ENCODE results near the gene IFNA10. TPM values are rescaled to one million over a fixed set of nuclear protein-coding genes. Genes with fewer than 3 reads are reported as not detected.
"Not testable (repeated sequence)": the region's sequence is repeated elsewhere in the genome, so short reads cannot be mapped to it uniquely, and the experiment has no call there.

Gene IFNA10
- total RNA-seq, 6 experiments from 2014 or later: not detected

GRCh38 chr9:21213411-21214326, 6.7 kb upstream of the IFNA10 start:
- H3K4me3 Mint-ChIP-seq: 0 out of 2 replicates have a peak overlapping the region, but pooled peaks have one; percentile 1
- TF ChIP-seq, protein P1, sequence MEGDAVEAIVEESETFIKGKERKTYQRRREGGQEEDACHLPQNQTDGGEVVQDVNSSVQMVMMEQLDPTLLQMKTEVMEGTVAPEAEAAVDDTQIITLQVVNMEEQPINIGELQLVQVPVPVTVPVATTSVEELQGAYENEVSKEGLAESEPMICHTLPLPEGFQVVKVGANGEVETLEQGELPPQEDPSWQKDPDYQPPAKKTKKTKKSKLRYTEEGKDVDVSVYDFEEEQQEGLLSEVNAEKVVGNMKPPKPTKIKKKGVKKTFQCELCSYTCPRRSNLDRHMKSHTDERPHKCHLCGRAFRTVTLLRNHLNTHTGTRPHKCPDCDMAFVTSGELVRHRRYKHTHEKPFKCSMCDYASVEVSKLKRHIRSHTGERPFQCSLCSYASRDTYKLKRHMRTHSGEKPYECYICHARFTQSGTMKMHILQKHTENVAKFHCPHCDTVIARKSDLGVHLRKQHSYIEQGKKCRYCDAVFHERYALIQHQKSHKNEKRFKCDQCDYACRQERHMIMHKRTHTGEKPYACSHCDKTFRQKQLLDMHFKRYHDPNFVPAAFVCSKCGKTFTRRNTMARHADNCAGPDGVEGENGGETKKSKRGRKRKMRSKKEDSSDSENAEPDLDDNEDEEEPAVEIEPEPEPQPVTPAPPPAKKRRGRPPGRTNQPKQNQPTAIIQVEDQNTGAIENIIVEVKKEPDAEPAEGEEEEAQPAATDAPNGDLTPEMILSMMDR (IDR thresholded peaks at IDR 0.05): peak; percentile 56
- DNase-seq; H3K27ac Mint-ChIP-seq; H3K36me3 Mint-ChIP-seq (ENCODE audit: low read depth); H3K9me3 Mint-ChIP-seq; H3K4me1 Mint-ChIP-seq (ENCODE audit: low read depth): not testable (repeated sequence)
- peaks cover 23% of the 10 kb centered on the region for H3K27me3 Mint-ChIP-seq (ENCODE audit: insufficient read depth)

GRCh38 chr9:21212160-21212559, 5.2 kb upstream of the IFNA10 start:
- peaks cover 23% of the 10 kb centered on the region for H3K27me3 Mint-ChIP-seq (ENCODE audit: insufficient read depth)
- H3K9me3 Mint-ChIP-seq; H3K27ac Mint-ChIP-seq; DNase-seq; H3K36me3 Mint-ChIP-seq (ENCODE audit: low read depth); H3K4me1 Mint-ChIP-seq (ENCODE audit: low read depth); H3K4me3 Mint-ChIP-seq: not testable (repeated sequence)

DNA sequence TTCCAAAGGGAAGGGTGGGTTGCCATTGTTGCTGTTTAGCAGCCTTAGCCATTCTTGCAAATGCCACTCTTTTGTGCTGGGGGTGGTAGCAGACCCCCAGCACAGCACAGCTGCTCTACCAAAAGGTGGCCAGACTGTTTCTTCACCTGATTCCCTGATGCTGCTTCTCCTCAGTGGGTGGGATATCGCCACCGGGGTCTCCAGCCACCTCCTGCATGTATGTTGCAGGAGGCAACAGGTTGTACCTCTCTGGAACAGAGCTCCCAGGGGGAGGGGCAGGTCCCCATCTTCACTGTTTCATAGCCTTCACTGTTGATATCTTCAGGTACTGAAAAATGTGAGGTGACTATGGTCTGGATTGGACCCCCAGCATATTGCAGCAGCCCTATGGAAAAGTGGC, 3.8 kb upstream of the IFNA10 start:
- not testable (repeated sequence) for H3K4me3 Mint-ChIP-seq; H3K4me1 Mint-ChIP-seq (ENCODE audit: low read depth); H3K9me3 Mint-ChIP-seq; H3K36me3 Mint-ChIP-seq (ENCODE audit: low read depth); DNase-seq; H3K27ac Mint-ChIP-seq
- H3K27me3 Mint-ChIP-seq (ENCODE audit: insufficient read depth): peaks cover 22% of the 10 kb centered on the region; the same call in 1 of the 2 replicates

- Mint-ChIP-seq H3K4me3 (no peak overlapping the region), H3K9me3 (no peaks in the 10 kb centered on the region), H3K27ac (no peak overlapping the region), H3K27me3 (ENCODE audit: insufficient read depth) (peaks cover 17% of the 10 kb centered on the region; the same call in 1 of the 2 replicates), H3K36me3 (ENCODE audit: low read depth) (no peaks in the 10 kb centered on the region), H3K4me1 (ENCODE audit: low read depth) (no peaks in the 10 kb centered on the region)
- TF ChIP-seq, protein P1 (IDR thresholded peaks at IDR 0.05): no peak
- DNase-seq: no peak
Measured at GRCh38 chr9:21210311-21210710, 3.4 kb upstream of the IFNA10 start.

- Mint-ChIP-seq H3K4me3 (no peak overlapping the region), H3K4me1 (ENCODE audit: low read depth) (no peaks in the 10 kb centered on the region), H3K9me3 (no peaks in the 10 kb centered on the region), H3K27me3 (ENCODE audit: insufficient read depth) (peaks cover 15% of the 10 kb centered on the region), H3K36me3 (ENCODE audit: low read depth) (no peaks in the 10 kb centered on the region), H3K27ac (no peak overlapping the region)
- TF ChIP-seq, protein P1 (IDR thresholded peaks at IDR 0.05): no peak
- no peak for DNase-seq
Measured at GRCh38 chr9:21205204-21205603, 1.7 kb downstream of the IFNA10 start.

- not testable (repeated sequence) for H3K36me3 Mint-ChIP-seq (ENCODE audit: low read depth); H3K4me1 Mint-ChIP-seq (ENCODE audit: low read depth); H3K9me3 Mint-ChIP-seq; H3K27ac Mint-ChIP-seq; H3K4me3 Mint-ChIP-seq; DNase-seq
- H3K27me3 Mint-ChIP-seq (ENCODE audit: insufficient read depth): peaks cover 14% of the 10 kb centered on the region
Measured at GRCh38 chr9:21202105-21202504, 4.8 kb downstream of the IFNA10 start, which contains the start of gene IFNA7. IFNA7 (minus strand) TSS chr9:21202205; CDS start chr9:21202165, 40 bp downstream.

Data from HFFc6 (cell line).